HG02571 (cell line): ENCODE data around the gene MLLT10.
"Not testable (repeated sequence)": the region's sequence is repeated elsewhere in the genome, so short reads cannot be mapped to it uniquely, and the experiment has no call there.

ENCODE experiments used
- ATAC-seq: cut with Tn5 transposase; IDR thresholded peaks from one replicate; pipeline ENCODE4 v1.9.1; 2021; ENCODE audit warnings: mild to moderate bottlenecking, moderate library complexity; ENCODE audit not compliant: unreplicated experiment

MLLT10 gene

GRCh38 chr10:21628645-21629044, 94.6 kb downstream of the MLLT10 start:
- not testable (repeated sequence) for ATAC-seq

DNA sequence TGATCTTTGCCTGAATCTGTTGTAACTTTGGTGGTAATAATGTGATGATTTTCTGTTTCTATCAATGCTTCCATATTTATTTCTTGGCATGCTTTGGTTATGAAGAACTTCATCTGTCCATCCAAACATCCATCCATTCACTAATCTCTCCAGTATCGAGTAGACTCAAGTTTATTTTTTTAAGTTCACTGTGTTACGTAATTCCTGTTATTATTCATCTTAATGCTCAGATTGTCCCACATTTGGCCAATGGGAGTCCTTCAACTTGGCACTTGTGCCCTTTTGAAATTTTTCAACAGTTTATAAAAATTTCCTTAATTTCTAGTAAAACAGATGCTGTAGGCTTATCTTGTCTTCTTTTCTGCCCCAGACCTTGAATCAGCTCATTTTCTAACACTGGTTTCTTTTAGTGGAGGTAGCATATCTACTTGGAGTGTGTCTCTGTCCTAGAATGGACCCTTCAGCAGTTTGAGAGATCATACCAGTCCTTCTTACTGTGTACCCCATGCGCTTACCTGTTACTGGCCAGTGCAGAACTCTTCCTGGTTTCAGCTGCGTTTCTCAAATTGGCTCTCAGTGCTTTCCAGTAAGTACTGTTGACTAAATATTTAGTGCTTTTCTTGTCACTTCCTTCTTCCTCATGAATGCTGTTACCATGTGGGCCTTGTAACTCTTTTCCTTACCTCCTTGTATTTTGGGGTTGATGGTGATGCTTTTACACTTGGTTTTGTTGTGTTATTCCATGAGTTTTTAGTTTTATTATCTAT, 100.8 kb downstream of the MLLT10 start:
- no peak for ATAC-seq

DNA sequence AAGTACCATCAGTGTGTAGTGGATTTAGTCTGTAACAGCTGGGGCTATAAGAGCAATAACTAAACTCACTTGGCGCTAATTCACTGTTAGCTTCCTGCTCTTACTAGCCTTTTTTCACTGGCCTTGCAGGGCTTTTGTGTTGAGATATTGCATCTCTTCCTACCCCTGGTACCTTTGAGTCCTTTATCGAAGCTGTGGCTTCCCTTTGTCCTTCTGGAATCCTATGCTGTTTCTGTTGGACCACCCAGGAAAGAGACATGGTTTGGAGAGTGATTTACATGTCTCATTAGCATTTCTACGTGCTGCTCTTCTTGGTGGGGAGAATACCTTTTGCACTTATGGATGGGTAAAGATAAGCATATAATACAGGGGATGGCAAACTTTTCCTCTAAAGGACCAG, 103.8 kb downstream of the MLLT10 start:
- ATAC-seq = no peak

- no peak for ATAC-seq
Measured at GRCh38 chr10:21638681-21639080, 104.6 kb downstream of the MLLT10 start.

DNA sequence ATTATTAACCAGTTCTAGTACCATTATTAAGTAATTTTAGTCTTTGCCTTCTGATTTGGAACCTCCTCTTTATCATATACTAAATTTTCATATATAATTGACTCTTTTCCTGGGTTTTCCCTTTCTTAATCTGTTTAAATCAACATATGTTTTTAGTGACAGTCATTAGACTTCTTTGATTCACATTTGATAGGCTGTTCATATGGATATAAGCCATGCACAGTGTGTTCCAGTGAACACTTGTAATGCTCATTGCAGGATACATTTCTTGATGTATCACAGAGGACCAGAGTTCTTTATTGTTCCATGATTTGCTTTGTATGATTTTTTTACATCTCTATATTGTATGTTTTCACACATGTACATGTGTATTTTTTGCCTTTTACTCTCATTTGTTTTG, 114.0 kb downstream of the MLLT10 start:
- no peak for ATAC-seq

DNA sequence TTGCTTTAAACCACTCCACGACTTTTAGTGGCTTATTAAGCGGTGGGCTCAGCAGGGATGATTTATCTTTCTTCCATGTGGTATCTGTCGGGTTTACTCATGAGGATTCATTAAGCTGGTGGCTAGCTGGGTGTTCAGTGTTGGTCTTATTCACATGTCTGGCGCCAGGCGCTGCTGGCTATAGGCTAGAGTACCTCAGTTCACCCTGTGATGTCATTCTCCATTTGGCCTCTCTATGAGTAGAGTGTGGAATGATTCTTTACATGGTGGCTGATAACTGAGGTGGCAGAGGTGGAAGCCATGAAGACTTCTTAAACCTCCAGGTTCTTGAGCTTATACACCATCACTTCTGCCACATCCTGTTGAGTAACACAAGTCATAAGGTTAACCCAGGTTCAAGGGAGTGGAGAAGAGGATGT, 115.4 kb downstream of the MLLT10 start:
- ATAC-seq = no peak

DNA sequence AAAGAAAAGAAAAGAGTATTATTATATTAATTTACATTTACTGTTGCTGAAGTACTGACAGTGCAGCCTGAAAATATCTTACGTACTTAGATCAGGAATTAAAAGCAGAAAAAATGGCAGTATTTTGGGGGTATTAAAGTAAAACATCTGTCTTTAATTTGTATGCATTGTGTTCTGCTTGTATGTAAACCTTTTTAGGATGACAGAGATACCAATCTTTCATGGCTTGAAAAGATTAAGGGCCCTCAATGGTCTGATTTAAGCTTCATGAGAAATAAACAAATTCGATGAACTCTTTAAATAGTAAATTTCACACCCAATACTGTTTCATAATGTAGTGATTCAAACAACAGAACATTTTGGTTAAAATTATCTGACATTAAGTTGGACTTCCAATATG, 116.3 kb downstream of the MLLT10 start:
- no peak for ATAC-seq

DNA sequence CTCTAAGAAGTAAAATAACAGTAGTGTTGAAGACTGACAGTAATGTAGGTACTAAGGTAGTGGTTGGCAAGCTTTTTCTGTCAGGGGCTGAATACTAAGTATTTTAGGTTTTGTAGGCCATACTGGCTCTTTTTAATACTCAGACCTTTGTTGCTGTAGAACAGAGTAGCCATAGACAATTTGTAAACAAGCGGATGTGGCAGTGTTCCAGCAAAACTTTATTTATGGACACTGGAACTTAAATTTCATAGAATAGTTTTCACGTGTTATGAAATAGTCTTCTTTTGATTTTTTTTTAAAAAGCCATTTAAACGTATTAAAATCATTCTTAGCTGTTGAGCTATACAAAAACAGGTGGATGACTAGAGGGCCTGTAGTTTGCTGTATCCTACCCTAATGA, 121.2 kb downstream of the MLLT10 start:
- ATAC-seq = no peak

DNA sequence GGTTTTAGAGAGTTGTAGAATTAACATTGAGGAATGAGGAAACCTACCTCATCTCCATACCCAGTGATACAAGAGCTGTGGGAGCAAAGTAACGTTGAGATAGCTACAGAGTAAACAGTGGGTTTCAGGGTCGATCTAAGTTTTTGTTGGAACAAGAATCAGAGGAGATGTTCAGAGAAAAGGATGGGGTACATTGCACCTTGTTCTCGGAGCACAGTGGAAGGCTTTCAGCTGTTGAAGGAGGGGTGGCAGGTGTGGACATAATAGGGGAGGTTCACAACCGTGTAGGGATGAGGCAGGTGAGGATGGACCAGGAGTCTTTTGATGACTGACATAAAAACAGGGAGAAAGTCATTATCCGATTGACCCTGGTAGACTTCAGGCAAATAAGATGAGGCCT, 121.7 kb downstream of the MLLT10 start:
- no peak for ATAC-seq

DNA sequence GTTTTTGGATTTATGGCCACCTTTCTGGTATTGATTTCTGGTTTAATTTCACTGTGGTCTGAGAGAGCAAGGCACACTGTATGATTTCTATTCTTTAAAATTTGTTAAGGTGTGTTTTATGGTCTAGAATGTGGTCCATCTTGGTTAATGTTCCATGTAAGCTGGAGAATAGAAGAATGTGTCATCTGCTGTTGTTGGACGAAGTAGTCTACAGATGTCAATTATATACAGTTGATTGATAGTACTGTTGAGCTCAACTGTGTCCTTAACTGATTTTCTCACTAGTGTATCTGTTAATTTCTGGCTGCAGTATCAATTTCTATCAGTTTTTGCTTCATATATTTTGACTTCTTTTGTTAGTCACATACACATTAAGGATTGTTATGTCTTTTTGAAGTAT, 127.1 kb downstream of the MLLT10 start:
- ATAC-seq = no peak

GRCh38 chr10:21661935-21662334, 127.9 kb downstream of the MLLT10 start:
- ATAC-seq = no peak

DNA sequence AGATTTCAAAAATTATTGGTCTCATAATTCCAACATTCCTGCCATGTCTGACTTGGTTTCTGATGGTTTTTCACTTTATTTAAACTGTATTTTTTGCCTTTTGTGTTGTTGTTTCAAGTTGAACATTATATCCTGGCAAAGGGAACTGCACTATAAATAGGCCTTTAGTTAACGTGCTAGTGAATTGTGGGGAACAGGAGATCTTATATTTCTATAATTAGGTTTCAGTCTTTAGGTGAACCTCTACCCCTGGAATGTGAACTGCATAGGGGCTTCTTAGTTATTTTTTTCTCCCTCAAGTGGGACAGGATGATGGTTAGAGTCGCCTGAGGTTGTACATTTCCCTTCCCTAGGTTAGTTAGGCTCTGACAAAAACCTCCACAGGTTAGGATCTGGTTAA, 128.6 kb downstream of the MLLT10 start:
- no peak for ATAC-seq

- ATAC-seq = no peak
Measured at GRCh38 chr10:21668831-21669230, 134.8 kb downstream of the MLLT10 start.

GRCh38 chr10:21670391-21670790, 136.4 kb downstream of the MLLT10 start:
- ATAC-seq = no peak

GRCh38 chr10:21673668-21674067, 139.6 kb downstream of the MLLT10 start:
- no peak for ATAC-seq

DNA sequence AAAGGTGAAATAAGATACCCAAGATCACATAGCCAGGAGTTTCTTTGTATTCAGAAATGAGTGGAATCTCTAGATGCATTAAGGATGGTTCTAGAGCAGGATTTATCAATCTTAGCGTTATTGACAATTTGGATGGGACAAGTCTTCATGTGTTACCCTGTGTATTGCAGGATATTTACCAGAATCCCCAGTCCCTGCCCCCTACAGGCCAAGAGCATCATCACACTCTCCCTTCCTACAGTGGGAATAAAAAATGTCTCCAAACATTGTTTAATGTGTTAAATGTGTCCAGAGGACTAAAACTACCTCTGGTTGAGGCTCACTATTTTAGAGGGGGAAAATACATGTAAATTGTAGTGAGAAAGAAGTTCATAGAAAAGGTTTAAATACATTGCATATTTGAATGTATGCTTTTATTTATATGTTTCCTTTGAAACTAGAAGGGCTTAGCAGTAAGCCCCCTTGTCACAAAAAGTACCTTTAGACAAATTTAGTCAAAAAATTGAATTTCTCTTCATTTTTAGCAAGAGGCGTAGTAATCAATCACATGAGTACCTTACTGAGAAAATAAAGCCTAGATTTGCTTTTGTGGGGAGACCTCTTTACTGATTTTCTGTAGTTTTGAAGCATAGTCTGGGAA, 141.2 kb downstream of the MLLT10 start:
- ATAC-seq = no peak

- ATAC-seq = no peak
Measured at GRCh38 chr10:21677551-21677950, 143.5 kb downstream of the MLLT10 start.

- no peak for ATAC-seq
Measured at GRCh38 chr10:21681156-21681555, 147.1 kb downstream of the MLLT10 start.

GRCh38 chr10:21687266-21688008, 153.4 kb downstream of the MLLT10 start:
- no peak for ATAC-seq

GRCh38 chr10:21688009-21688332, 153.9 kb downstream of the MLLT10 start:
- ATAC-seq = no peak

- ATAC-seq = no peak
Measured at GRCh38 chr10:21688870-21689269, 154.8 kb downstream of the MLLT10 start.

DNA sequence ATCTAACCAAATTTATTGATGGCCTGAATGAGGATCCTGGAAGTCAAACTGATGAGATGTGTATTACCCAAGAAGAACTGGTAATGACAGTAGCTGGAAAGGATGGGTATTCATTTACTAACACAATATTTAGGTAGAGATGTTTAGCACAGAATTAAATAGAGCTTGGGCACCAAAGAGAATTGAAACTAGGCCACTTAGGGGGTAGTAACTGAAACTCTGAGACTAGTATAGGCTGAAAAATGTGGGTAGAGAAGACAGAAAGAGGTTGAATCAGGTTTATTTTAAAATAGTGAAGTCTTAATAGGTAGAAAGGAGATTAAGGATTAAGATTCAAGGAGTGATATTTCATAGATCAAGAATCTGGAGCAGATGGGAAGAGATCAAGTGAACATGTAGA, 155.8 kb downstream of the MLLT10 start:
- no peak for ATAC-seq
